A673 (cell line): ENCODE measurements around the gene NRG3. TPM values are rescaled to one million over a fixed set of nuclear protein-coding genes. Genes with fewer than 3 reads are reported as not detected.

Experiments used
- BruUV-seq: library from RNA; stranded (reverse); fragments of 400-500 nt; replicated peaks from 2 replicates; lab custom pipeline; 2021; lab: Mats Ljungman, UMichigan
- CTCF ChIA-PET: fragments of 300-600 bp; sonication (Branson Sonifier 250); formaldehyde crosslinking; loops from one replicate; lab custom pipeline; 2022; ENCODE audit warnings: antibody characterized with exemption; lab: Charles Lee
- POLR2A ChIA-PET: fragments of 300-600 bp; sonication (Branson Sonifier 250); formaldehyde crosslinking; loops from one replicate; lab custom pipeline; 2022; ENCODE audit warnings: antibody characterized with exemption; ENCODE audit not compliant: low non-redundant PET; lab: Charles Lee
- DNase-seq: peaks from one replicate; pipeline ENCODE4 v3.0.0-alpha.2; 2015; ENCODE audit warnings: low spot score
- H3K27ac ChIP-seq: fragments of 200-600 bp; sonication (generic); 2 replicates; pipeline ENCODE4 v1.5.1; 2016; ENCODE audit warnings: mixed run types, low read depth, mild to moderate bottlenecking, mixed read lengths, antibody characterized with exemption, low read length; ENCODE audit not compliant: poor library complexity, severe bottlenecking
- H3K27me3 ChIP-seq: fragments of 200-600 bp; sonication (generic); replicated peaks from 2 replicates; pipeline ENCODE4 v1.6.1; 2017; ENCODE audit warnings: mixed run types, low read depth, mild to moderate bottlenecking, mixed read lengths, antibody characterized with exemption, low read length; ENCODE audit not compliant: insufficient read depth, poor library complexity
- H3K36me3 ChIP-seq: fragments of 200-600 bp; sonication (generic); 2 replicates; pipeline ENCODE4 v1.6.1; 2016; ENCODE audit warnings: mixed run types, mild to moderate bottlenecking, mixed read lengths, antibody characterized with exemption, low read length; ENCODE audit not compliant: insufficient read depth, poor library complexity, severe bottlenecking
- H3K4me1 ChIP-seq: fragments of 200-600 bp; sonication (generic); 2 replicates; pipeline ENCODE4 v1.6.1; 2017; ENCODE audit warnings: mixed run types, mild to moderate bottlenecking, mixed read lengths, antibody characterized with exemption, low read length; ENCODE audit not compliant: insufficient read depth, poor library complexity, severe bottlenecking
- H3K4me3 ChIP-seq: fragments of 200-600 bp; sonication (generic); 2 replicates; pipeline ENCODE4 v1.5.1; 2016; ENCODE audit warnings: low read depth, mixed run types, mild to moderate bottlenecking, mixed read lengths, low read length; ENCODE audit not compliant: poor library complexity, severe bottlenecking
- H3K9me3 ChIP-seq: fragments of 200-600 bp; sonication (generic); 2 replicates; pipeline ENCODE4 v1.6.1; 2016; ENCODE audit warnings: mixed run types, low read depth, mild to moderate bottlenecking, mixed read lengths, antibody characterized with exemption, low read length; ENCODE audit not compliant: poor library complexity, severe bottlenecking
- CTCF ChIP-seq: fragments of 300-800, 200-600 bp; sonication (generic); conservative IDR thresholded peaks from 2 replicates; pipeline ENCODE4 v1.5.1; 2017; ENCODE audit warnings: low read depth, mild to moderate bottlenecking, antibody characterized with exemption, low read length, moderate library complexity, mixed read lengths
- EZH2 ChIP-seq: fragments of 200-600 bp; sonication (generic); IDR thresholded peaks from 2 replicates; pipeline ENCODE4 v1.6.1; 2017; ENCODE audit warnings: borderline replicate concordance, low read depth, mild to moderate bottlenecking, mixed read lengths, antibody characterized with exemption, low read length; ENCODE audit not compliant: poor library complexity, severe bottlenecking
- intact Hi-C: fragments of 100-400 bp; cut with micrococcal nuclease; formaldehyde crosslinking; loops from one replicate; pipeline ENCODE4 v1.10.0; 2022; ENCODE audit not compliant: unreplicated experiment
- total RNA-seq: library from RNA; stranded (reverse); gene quantifications from 2 replicates; pipeline ENCODE4 v1.2.3, GENCODE V29; 2021

The NRG3 gene
- total RNA-seq, 1 experiment from 2014 or later: not detected

GRCh38 chr10:81838950-81839349 is 36.0 kb upstream of the NRG3 start:
- no peak overlapping the region for H3K27ac ChIP-seq
- H3K36me3 ChIP-seq: no peaks in the 10 kb centered on the region
- CTCF ChIA-PET: no interaction called here
- DNase-seq: no peak
- no peaks in the 10 kb centered on the region for H3K4me1 ChIP-seq
- no TSS peak for BruUV-seq
- intact Hi-C loops: no loop called here
- H3K27me3 ChIP-seq: no peaks in the 10 kb centered on the region
- POLR2A ChIA-PET: no interaction called here
- TF ChIP-seq EZH2 (no peak), CTCF (0 out of 2 replicates have a peak, but pooled peaks have one; percentile 17)
- H3K9me3 ChIP-seq: no peaks in the 10 kb centered on the region
- no peak overlapping the region for H3K4me3 ChIP-seq

GRCh38 chr10:81843042-81843441 is 32.0 kb upstream of the NRG3 start:
- Histone ChIP-seq H3K27me3 (no peaks in the 10 kb centered on the region), H3K4me3 (no peak overlapping the region), H3K4me1 (no peaks in the 10 kb centered on the region), H3K9me3 (no peaks in the 10 kb centered on the region), H3K27ac (no peak overlapping the region), H3K36me3 (no peaks in the 10 kb centered on the region)
- ChIA-PET CTCF (no interaction called here), POLR2A (no interaction called here)
- no peak for TF ChIP-seq EZH2
- no peak for TF ChIP-seq CTCF
- BruUV-seq: no TSS peak
- no peak for DNase-seq
- intact Hi-C loops: no loop called here

GRCh38 chr10:81847675-81848074 is 27.3 kb upstream of the NRG3 start:
- Histone ChIP-seq H3K4me3 (no peak overlapping the region), H3K4me1 (no peaks in the 10 kb centered on the region), H3K27ac (no peak overlapping the region), H3K27me3 (no peaks in the 10 kb centered on the region), H3K9me3 (no peaks in the 10 kb centered on the region), H3K36me3 (no peaks in the 10 kb centered on the region)
- intact Hi-C loops: no loop called here
- DNase-seq: no peak
- POLR2A ChIA-PET: no interaction called here
- CTCF ChIA-PET: no interaction called here
- no peak for TF ChIP-seq EZH2
- no peak for TF ChIP-seq CTCF
- no TSS peak for BruUV-seq
